NB4 (cell line): Measurements from ENCODE around the gene ZNF212.

ENCODE experiments used
- MAX ChIP-seq: IDR thresholded peaks from 2 replicates; pipeline ENCODE4 v1.6.1; 2011; ENCODE audit warnings: low read depth, low read length
- POLR2A ChIP-seq: IDR thresholded peaks from 2 replicates; pipeline ENCODE4 v1.6.1; 2011; ENCODE audit warnings: mild to moderate bottlenecking; ENCODE audit not compliant: insufficient read length; ENCODE audit errors: extremely low read depth

GRCh38 chr7:149218469-149219420, 20.7 kb upstream of the ZNF212 start:
- TF ChIP-seq MAX (no peak), POLR2A (no peak)
